Stimulated activated CD8-positive, alpha-beta memory T cell treated with anti-CD3 and anti-CD28 coated beads, Interleukin-7, amount 100 ng/mL, for 4 hours (primary cell): ENCODE measurements around the gene POLD2.

Experiments
- DNase-seq, 2 donors: peaks; one replicate each; pipeline ENCODE4 v3.0.0-alpha.2; 2020; ENCODE audit warnings: low read depth in 2 of 2

The POLD2 gene

DNA sequence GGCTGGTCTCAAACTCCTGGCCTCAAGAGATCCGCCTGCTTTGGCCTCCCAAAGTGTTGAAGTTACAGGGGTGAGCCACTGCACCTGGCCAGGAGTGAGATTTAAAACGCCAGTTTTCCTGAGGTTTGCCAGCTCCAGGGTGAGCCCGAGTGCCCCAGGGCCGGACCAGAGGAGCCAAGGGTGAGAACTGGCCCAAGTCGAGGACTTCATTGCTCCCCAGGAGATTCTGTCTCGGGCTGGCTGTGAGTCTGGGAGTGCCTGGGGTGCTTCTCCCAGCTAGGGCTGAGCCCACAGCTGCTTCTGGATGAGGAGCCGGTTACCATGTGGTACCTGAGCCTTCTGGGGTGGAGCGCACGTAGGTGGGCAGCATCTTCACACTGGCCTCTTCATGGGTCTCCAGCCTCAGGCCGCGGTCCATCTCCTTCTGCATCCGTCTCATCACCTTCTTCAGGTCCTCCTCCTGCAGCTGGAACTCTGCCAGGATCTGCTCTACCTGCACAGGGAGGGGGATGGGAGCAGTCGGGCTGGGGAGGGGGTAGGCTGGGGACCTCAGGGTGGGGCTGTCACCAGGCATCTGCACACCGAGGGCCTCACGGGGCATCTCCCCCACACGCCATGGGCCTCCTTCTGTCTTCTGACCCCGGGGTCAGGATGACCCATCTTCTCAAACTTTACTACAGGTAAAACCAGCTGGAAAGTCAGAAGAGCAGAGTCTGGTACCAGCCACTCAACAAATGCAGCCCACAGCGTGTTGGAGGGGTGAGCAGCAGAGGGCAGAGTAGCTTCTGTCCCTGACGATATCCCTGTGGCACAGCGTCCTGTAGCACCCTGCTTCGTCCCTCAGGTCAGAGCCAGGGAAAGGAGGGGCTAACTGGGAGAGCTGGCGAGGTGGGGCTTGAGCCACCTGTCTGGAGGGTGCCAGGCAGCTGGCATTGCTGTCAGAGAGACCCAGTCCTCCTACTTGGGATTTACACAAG is 29.9 kb upstream of the POLD2 start:
- DNase-seq, result no peak

DNA sequence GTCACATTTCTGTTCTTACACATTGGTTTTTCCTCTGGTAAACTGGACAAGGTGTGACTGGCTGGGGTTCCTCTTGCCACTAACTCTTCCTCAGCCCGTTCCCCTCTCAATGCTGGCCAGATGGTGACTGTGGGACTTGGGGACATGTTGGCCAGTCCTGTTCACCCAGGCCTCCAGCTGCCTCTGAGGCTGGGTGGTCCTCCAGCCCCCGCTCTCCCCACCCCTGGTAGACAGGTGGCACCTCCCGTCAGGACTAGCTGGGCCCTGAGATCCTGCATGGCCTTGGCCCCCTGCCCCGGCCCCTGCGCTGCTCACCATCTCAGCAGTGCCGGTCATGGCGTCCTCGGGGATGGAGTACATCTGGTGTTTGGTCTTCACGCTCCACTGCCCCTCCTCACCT is 28.6 kb upstream of the POLD2 start:
- DNase-seq, result no peak

DNA sequence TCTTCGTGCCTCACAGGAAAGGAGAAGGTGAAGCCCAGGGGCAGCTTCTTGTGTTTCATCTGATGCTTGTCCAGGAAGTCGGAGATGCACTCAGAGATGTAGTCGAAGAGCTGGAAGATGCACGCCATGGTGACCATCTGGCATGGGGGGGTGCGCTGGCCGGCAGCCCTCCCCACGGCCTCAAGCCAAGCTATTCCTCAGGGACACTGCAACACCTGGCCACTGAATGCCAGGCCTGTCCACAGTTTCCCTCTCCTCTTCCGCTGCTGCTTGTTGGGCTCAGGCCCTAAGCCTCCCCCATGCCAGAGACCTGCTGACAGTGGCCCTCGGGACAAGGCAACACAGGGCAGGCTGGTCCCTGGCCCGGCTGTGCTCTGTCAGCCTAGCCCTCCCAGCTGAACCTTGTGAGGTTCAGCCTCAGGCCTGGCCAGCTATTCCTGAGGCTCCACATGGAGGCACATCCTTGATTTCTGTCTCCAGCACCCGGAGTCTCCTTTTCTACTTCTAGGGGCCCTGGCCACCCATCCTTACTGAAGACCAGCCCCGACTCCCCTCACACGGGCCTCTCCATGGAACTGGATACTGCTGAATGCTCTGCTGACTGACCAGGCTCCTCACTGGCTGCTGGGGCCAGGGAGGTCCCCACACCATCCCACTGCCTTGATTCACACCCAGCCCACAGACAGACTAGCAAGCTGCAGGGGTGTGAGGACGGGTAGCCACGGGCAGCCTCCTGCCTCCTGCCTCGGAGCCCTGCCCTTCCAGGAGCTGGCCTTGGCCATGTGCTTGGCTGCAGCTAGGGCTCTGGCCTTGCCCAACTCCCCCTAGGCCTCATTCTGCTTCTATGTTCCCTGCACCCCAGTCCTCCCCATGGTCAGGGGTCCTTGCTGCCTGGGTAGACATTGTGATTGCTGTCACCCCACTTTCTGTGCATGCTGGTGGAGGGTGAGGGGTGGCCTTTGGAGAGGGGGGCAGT is 27.9 kb upstream of the POLD2 start:
- no peak for DNase-seq

DNA sequence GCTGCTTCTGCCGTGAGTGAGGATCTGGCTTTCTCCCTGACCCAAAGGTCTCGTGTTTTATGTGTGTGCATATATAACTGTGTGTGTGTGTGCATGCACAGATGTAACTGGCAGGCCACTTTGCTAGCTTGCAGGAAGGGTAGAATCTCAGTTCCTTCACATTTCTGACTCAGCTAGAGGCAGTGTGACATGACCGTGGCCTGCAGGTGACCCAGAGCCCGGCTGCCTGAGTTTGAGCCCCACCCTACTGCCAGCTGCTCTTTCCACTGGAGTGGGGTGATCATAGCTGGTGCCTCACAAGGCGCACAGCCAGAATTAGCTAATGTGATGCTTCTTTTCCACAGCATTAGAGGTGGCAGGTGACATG is 27.1 kb upstream of the POLD2 start:
- no peak for DNase-seq

DNA sequence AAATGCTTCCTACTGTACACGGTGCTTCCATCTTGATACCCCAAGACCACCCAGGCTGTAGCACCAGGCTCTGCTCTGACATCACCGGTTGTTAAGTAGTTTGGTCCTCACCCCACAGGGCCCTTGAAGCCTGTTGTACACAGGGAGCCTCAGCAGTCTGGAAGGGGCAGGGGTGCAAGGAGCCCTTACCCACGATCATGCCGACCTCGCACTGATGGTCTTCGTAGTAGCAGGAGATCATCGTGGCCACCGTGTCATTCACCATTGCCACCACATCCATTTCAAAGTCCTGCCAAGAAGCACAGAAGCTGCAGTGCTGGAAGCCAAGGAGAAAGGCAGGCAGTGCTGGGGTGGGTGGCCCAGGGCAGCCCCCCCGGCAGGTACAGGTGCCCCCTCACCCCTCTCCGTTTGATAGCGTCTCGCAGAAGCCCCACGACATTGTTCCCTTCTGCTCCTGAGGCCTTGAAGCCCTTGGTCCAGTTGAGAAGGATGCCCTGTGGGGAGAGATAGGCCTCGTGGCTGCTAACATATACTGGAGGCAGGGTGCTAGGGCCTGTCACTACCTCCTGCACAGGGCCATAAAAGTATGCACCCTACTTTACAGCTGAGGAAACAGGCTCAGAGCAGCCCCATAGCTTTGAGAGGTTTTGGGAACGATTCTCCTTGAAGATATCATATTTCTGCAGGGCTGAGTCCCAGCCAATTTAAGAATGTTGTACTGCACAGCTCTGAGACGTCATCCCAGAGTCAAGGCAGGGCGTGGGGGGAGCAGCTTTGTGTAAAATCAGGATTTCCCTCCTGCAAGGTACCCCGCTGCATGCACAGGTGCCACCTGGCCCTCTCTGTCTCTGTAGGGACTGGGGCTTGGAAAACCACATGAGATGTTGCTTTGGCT is 26.5 kb upstream of the POLD2 start:
- DNase-seq, result no peak

DNA sequence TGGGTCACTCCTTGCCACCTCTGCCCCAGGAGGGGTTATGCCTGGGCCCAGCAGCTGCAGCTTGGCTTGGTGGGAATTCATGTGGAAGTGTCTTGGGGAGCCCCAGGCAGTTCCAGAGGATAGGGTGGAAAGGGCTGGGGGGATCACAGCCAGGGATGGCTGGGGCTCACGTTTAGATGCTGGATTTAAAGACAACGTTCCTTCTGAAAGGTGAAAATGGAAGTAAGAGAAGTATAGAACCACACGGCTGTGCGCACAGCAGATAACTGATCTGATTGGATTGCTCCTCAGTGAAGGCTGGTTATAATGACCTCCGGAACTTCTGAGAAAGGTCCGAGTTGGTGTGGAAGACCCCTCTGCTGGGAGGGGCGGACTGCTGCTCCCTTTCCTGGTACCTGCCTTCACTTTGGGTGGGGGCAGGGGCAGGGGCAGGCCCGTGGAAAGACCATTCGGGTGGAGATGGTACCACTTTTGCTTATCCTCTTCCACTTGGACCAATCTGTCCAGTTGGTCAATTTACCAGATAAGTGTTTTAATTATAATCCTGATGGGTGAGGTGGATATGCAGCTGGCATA is 25.7 kb upstream of the POLD2 start:
- DNase-seq, result no peak

DNA sequence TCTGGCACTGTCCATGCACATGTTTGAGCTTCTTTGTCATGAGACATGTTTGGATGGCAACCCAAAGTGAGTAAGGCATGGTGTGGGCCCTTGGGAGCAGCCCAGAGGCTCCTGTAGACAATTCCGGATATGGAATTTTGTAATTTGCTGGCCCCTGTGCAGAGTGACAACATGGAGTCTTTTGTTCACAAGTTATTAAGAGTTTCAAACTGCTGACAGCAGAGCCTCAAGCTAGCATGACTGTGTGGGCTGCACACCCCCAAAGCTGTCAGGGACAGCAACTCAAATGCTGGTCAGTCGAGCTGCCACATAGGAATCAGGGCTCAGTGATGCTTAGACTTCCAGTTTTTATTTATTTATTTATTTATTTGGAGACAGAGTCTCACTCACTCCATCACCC is 24.8 kb upstream of the POLD2 start:
- DNase-seq, result no peak

DNA sequence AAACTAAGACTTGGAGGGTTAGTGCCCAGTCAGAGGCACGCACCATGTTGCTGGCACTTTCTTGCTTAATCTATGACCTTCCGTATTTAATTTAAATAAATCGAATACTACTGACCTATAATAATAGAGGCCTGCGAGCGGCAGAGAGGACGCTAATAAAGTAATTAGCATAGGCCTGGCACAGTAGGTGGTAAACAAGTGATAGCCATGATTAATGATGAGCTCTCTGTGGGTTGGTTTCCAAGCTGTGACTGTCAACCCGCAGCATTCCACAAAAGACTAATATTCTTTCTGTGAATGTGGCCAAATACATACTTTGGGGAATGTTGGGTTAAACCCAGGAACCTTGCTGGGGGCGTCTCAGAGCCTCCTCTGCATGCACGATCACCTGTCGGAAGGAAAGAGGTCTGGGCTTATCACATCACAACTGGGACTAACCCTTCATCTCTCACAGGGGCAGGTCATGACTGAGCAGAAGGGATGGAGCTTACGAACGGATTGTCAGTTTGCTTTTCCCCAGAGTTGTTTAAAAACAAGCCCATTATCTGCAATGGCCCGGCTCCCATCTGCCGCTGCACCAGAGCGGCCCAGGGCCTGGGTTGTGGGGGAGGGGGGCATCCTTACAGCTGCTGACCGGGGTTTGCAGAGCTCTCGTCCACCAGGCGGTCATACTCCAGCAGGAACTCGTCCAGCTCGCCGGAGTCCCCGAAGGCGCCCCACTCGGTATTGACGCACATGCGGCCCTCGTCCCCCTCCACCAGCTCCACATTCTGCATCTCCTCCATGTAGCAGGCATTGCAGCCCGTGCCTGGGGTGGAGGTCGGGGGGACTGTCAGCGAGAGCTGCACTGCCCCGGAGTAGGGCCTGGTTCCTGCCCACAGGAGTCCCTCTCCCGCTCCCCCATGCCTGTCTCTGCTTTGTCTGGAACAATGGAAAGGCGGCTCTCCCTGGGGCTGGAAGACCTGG is 24.0 kb upstream of the POLD2 start:
- DNase-seq, result no peak

DNA sequence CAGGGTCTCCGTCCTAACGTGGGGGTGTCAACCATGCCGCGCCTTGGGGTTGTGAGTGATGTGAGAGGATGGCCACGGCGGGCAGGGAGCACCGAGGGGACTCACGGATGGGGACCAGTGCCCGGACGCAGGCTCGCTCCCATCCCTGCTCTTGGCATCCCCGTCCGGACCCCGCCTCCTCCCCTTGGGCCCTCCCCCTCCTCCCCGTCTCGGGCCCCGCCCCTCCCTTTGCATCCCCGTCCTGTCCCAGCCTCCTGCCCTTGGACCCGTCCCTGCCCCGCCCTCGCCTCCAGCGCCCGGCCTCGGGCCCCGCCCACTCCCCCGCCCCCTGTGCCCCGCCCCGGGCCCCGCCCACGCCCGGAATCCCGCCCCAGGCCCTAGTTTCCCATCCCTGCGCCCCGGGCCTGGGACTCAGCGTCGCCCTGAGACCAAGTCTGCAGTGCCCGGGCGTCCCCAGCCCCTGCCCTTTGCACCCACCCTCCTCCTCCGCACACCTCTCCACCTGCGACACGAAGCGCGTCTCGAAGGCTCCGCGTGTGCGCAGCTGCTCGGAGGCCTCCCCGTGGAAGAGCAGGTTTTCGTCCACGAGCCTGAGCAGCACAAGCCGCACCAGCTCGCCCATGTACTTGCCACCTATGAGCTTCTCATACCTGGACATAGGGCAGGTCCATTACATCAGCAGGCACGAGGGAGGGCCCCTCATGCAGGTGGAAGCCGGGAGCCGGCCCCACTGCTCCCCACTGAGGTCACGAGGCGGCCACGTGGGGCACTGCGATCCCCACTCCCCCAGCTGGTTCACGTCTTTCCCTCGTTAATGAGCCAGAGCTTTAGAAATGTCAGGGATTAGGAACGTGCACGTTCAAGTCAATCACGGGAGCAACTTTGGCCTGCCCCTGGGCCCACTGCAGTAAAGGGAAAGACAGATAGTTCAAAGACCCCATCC is 22.9 kb upstream of the POLD2 start:
- peak; percentile 23 to 66 for DNase-seq

DNA sequence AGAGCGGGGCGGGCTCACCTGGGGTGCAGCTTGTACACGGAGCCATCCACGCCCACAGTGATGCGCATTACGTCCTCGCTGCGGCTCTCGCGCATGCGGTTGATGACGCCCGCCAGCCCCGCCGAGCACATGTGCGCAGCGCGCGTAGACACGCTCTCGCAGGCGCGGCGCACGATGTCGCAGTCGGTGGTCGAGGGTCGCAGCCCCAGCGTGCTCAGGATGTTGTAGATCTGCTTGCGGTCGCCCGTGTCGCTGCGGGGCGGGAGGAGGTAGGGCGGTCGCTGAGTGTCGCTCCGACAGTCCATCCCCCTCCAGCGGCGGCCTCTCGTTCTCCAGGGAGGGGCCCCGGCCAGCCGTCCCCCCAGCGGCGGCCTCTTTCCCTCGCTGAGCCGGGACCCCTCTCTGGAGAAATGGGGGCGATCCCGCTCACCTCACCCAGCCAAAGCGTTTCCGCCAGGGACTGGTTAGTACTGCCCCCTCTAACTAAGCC is 22.2 kb upstream of the POLD2 start:
- DNase-seq, result peak; percentile 46 to 70

DNA sequence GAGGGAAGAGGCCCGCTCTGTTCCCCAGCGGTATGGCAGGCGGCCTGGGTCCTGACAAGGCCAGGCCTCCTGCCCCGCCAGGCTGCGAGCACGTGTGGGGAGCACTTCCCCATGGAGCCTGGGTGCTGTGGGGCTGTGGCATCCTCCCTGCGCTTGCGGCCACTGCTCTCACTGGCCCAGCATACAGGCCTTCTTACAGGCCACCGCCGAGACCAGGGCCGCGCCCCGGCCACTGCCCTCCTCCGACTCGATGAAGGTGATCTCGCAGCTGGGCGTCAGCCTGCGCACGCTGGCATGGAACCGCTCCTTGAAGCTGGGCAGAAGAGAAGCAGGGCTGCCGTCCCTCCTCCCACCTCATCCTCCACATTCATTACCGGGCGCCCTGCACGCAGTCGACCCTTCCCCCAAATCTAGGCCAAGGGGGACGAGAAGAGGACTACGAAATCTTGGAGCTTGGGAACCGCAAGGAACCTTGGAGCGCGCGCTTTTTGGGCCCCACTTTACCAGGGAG is 21.7 kb upstream of the POLD2 start:
- DNase-seq, result no peak

DNA sequence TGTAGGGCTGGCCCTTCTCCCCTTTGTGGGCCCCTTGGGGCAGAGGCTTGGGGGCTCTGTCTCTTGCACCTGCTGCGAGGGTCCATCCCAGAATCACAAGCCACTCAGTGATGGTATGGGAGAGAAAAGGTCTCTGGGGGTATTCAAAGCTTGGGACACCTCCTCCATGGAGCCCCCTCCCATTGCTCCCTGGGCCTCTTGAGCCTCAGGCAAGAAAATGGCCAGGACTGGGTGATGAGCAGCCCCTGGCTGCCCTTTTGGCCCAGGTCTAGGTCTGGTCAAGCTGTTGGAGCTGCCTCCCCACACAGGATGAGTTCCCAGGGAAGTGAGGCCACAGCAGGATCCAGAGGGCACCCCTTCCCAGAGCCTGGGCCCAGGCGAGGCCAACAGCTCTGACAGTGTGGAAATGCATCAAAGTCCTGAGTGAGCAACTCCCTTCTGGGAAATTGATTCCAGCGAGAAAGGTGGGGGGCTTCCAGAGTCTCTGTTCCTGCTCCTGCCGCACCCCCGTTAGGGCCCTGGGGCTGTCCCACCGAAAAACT is 21.1 kb upstream of the POLD2 start:
- DNase-seq, result no peak

DNA sequence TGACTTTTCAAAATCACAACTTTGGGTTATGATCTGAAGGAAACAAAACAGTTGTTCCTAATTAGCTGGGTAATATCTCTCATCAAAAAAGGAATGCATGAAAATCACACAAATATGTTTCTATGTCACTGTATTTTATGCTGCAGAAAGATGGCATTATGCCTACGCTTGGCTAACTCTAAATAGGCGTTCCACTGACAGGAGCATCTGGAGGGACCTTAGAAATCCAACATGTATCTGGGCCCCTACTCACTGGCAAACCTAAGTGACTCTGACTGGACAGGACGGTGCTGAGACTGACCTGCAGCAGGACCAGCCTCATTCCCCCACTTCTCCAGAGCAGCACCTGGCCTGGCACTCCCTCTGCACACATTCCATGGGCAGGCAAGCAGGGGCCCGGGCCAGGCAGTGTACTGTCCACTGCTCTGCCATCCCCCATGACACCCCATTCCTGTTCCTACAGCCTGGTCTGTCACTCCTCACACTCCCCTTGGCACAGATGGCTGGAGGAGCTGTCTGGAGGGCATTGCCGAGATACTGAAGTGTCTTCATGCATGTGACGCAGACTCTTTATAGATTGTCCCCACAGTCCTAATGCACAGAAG is 20.4 kb upstream of the POLD2 start:
- no peak for DNase-seq

DNA sequence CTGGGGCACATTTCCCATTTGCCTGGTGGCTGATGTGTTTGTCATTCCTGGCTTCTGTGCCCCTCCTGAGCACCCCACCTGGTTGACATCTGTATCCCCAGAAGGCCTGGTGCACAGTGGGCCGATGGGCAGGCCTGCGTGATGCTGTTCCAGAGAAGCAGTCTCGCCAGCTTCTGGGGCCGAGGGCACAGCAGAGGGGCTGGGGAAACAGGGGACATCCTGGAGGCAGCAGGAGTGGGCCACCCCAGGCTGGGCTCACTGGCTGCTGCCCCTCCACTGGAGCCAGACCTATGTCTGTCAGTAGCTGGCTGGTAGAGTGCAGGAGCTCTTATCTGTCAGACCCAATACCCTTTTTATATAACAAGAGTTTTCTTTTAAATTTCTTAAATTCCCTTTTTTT is 18.7 kb upstream of the POLD2 start:
- DNase-seq, result no peak

DNA sequence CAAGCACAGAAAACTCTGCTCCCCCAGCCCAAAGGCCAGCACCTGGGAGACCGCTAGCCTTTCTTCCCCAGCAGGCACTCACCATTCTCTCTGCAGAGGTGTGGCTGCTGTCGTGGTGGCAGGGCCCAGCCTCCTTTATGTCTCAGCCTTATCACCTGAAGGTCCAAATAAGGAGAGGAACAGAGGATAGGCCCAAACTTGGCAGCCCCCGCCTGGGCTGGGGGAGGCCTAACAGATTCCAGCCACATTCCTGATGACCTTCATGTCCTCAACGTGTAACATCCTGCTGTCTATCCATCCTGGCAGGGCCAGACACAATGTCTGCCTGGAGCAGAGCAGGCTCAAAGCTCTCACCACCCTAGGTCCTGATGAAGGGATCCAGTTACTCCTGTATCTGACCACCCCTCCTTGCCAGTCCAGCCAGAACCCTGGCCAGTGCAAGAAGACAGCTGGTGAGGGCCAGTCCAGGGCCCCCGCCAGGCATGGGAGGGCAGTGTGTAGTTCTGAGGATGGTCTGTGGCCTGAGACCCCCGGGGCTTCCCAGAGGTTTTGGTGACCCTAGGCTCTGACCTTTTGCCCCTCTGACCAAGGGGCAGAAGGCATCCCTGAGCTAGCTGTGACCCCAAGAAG is 18.0 kb upstream of the POLD2 start, which contains the start of gene MYL7:
Gene MYL7, minus strand, starts transcription at position 112 of the 630 bp plus-strand sequence. Its CDS starts 27 bp downstream, at position 85.
- no peak for DNase-seq

DNA sequence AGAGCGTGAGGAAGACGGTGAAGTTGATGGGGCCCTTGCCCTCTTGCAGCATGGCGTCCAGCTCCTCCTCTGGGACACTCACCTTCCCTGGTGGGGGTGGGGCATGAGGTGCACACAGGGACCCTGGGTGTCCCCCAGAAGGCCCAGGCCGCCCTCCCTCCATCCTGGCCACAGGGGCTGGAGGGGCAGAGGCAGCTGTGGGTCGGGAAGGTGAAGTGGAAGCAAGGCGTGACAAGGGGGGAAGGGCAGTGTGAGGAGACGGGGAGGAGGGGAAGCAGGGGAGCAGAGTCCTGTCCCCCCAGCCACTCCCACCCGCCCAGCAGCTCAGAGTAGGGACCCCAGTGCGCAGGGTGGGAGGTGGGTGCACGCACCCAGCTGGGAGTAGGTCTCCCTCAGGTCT is 17.0 kb upstream of the POLD2 start:
- DNase-seq, result no peak
